ENCODE results near the gene SSR1.
"Not testable (repeated sequence)": the region's sequence is repeated elsewhere in the genome, so short reads cannot be mapped to it uniquely, and the experiment has no call there.

DNA sequence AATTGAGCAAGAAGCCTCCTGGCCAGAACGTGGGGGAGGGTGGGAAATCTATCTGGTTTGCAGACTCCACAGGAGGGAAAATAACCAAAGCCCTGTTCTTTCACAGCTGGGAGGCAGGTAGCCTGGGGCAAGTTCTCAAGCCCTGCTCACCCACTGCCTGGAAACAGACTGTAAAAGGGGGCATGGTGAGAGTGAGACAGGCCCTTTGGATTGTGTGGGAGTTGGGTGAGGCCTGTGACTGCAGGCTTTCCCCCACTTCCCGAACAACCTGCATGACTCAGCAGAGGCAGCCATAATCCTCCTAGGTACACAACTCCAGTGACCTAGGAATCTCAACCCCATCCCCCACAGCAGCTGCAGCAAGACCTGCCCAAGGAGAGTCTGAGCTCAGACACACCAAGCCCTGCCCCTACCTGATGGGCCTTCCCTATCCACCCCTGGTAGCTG is 34.6 kb upstream of the SSR1 start:
- TF ChIP-seq, protein P1, sequence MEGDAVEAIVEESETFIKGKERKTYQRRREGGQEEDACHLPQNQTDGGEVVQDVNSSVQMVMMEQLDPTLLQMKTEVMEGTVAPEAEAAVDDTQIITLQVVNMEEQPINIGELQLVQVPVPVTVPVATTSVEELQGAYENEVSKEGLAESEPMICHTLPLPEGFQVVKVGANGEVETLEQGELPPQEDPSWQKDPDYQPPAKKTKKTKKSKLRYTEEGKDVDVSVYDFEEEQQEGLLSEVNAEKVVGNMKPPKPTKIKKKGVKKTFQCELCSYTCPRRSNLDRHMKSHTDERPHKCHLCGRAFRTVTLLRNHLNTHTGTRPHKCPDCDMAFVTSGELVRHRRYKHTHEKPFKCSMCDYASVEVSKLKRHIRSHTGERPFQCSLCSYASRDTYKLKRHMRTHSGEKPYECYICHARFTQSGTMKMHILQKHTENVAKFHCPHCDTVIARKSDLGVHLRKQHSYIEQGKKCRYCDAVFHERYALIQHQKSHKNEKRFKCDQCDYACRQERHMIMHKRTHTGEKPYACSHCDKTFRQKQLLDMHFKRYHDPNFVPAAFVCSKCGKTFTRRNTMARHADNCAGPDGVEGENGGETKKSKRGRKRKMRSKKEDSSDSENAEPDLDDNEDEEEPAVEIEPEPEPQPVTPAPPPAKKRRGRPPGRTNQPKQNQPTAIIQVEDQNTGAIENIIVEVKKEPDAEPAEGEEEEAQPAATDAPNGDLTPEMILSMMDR (IDR thresholded peaks at IDR 0.05): not testable (repeated sequence)
- not testable (repeated sequence) for TF ChIP-seq POLR2A (IDR thresholded peaks at IDR 0.05)

All from right lobe of liver (tissue), 4 donors.